Thyroid gland (tissue), 4 donors: Measurements from ENCODE around the gene RAB44.

Experiments used
- POLR2A ChIP-seq, 2 donors: fragments of 450-650 bp; IDR thresholded peaks; one replicate each; pipeline ENCODE4 v1.6.1; 2017; ENCODE audit warnings: antibody characterized with exemption in 2 of 2, mild to moderate bottlenecking in 2 of 2, moderate library complexity in 1 of 2
- TF ChIP-seq, protein P1 (sequence below), 6 experiments: fragments of 200-600 bp in 3 of 6; fragments of 450-650 bp in 3 of 6; sonication (generic) in 3 of 6; IDR thresholded peaks; one replicate each; pipeline ENCODE4 v1.5.1; 2016 to 2019; ENCODE audit warnings: antibody characterized with exemption in 6 of 6, mild to moderate bottlenecking in 2 of 6, inconsistent platforms in 1 of 6, moderate library complexity in 1 of 6

DNA sequence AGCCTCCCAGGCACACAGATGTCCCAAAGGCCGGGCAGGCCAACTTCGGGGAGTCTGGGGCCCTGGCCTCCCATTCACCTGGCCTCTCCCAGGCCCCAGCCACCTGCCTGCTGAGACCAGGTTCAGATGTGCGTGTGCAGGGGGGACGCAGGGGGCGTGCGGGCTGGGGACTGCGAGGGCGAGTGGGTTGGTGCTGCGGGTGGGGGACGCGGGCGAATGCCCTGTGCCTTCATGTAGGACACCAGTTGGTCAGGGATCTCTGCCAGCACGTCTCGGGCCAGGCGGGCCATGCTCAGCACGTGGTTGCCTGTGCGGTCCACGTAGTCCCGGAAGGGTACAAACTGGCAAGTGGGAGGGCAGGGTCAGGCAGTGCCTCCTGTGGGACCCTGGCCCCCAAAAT lies 44.5 kb downstream of the RAB44 start:
- TF ChIP-seq, protein P1, sequence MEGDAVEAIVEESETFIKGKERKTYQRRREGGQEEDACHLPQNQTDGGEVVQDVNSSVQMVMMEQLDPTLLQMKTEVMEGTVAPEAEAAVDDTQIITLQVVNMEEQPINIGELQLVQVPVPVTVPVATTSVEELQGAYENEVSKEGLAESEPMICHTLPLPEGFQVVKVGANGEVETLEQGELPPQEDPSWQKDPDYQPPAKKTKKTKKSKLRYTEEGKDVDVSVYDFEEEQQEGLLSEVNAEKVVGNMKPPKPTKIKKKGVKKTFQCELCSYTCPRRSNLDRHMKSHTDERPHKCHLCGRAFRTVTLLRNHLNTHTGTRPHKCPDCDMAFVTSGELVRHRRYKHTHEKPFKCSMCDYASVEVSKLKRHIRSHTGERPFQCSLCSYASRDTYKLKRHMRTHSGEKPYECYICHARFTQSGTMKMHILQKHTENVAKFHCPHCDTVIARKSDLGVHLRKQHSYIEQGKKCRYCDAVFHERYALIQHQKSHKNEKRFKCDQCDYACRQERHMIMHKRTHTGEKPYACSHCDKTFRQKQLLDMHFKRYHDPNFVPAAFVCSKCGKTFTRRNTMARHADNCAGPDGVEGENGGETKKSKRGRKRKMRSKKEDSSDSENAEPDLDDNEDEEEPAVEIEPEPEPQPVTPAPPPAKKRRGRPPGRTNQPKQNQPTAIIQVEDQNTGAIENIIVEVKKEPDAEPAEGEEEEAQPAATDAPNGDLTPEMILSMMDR (IDR thresholded peaks at IDR 0.05): no peak
- TF ChIP-seq POLR2A (IDR thresholded peaks at IDR 0.05): no peak
